ENCODE results near the gene MCRS1. TPM values are rescaled to one million over a fixed set of nuclear protein-coding genes. Genes with fewer than 3 reads are reported as not detected.

Gene MCRS1
- total RNA-seq, 1 experiment from 2014 or later: 103 TPM

GRCh38 chr12:49515266-49515665 lies 52.7 kb downstream of the MCRS1 start:
- Histone ChIP-seq H3K4me2 (ENCODE audit: insufficient read depth, insufficient read length, low read length) (no peak overlapping the region), H4K8ac (replicated peaks; ENCODE audit: insufficient read length, low read depth, low read length) (no peak overlapping the region), H3K56ac (ENCODE audit: insufficient read length, low read depth, low read length) (no peak overlapping the region), H3K79me1 (ENCODE audit: insufficient read depth, low read depth, low read length, poor library complexity, severe bottlenecking) (no peaks in the 10 kb centered on the region), H2AK5ac (ENCODE audit: insufficient read length, low read length) (no peak overlapping the region), H4K91ac (ENCODE audit: insufficient read length, low read depth, low read length) (no peak overlapping the region), H2BK120ac (ENCODE audit: low read depth, low read length, poor library complexity, severe bottlenecking) (no peak overlapping the region), H3K23me2 (ENCODE audit: insufficient read length, low read depth, low read length, poor library complexity, severe bottlenecking) (no peaks in the 10 kb centered on the region), H3K4ac (ENCODE audit: low read depth, low read length) (no peak overlapping the region), H2BK15ac (ENCODE audit: low read depth, low read length) (no peak overlapping the region), H4K5ac (ENCODE audit: insufficient read length, low read depth, low read length) (no peak overlapping the region), H3K27ac (ENCODE audit: insufficient read length, low read depth, low read length) (no peak overlapping the region), H3K27me3 (ENCODE audit: insufficient read depth, low read length) (no peaks in the 10 kb centered on the region), H2AFZ (ENCODE audit: low read length) (no peak overlapping the region), H3K79me2 (ENCODE audit: insufficient read depth, low read length) (no peaks in the 10 kb centered on the region), H3K23ac (ENCODE audit: insufficient read length, low read depth, low read length) (no peak overlapping the region), H4K20me1 (ENCODE audit: control insufficient read depth, insufficient read depth, insufficient read length) (no peaks in the 10 kb centered on the region), H3K4me1 (ENCODE audit: insufficient read depth, low read length) (no peaks in the 10 kb centered on the region), H3K14ac (ENCODE audit: insufficient read depth, low read length) (no peak overlapping the region), H2BK12ac (ENCODE audit: insufficient read length, low read depth, low read length) (no peak overlapping the region), H2BK20ac (ENCODE audit: low read depth, low read length, poor library complexity, severe bottlenecking) (no peak overlapping the region), H3K9me3 (ENCODE audit: control insufficient read depth, low read depth, low read length) (no peaks in the 10 kb centered on the region), H3K18ac (ENCODE audit: insufficient read length, low read depth, low read length) (no peak overlapping the region), H3K9ac (ENCODE audit: extremely low read depth, insufficient read length, low read length) (no peak overlapping the region), H3T11ph (ENCODE audit: low read length) (no peak overlapping the region), H2BK5ac (ENCODE audit: insufficient read length, low read length) (no peak overlapping the region)
- TF ChIP-seq CTCF (conservative IDR thresholded peaks at IDR 0.05): no peak
- Mint-ChIP-seq H3K36me3 (ENCODE audit: insufficient read depth in 1 of 3, low read depth in 3 of 3) (peaks cover 0 to 8% (median 3%) of the 10 kb centered on the region in 3 experiments; a peak in 4 of 7 replicates), H3K4me1 (no peaks in the 10 kb centered on the region), H3K27ac (no peak overlapping the region), H3K9me3 (no peaks in the 10 kb centered on the region), H3K27me3 (ENCODE audit: low read depth) (no peaks in the 10 kb centered on the region; the same call in 1 of the 2 replicates), H3K4me3 (no peak overlapping the region)
- DNase-seq: no peak
- WGBS (ENCODE audit: extremely low coverage, insufficient read length, low lambda C conversion rate): no CpG with 5 or more reads among the region's 5 CpGs

Measured in H9 (cell line).